ENCODE data around the gene SUMF1. TPM values are rescaled to one million over a fixed set of nuclear protein-coding genes. Genes with fewer than 3 reads are reported as not detected.
"Not testable (repeated sequence)": the region's sequence is repeated elsewhere in the genome, so short reads cannot be mapped to it uniquely, and the experiment has no call there.

The SUMF1 gene
- total RNA-seq, 1 experiment from 2014 or later = 11.6 TPM

- Histone ChIP-seq H3K27me3 (ENCODE audit: control insufficient read depth, insufficient read depth, low read length) (no peaks in the 10 kb centered on the region), H3K4me3 (ENCODE audit: insufficient read depth, low read depth, low read length) (no peak overlapping the region), H3K36me3 (replicated peaks; ENCODE audit: control insufficient read depth, insufficient read depth, low read length) (no peaks in the 10 kb centered on the region)
- DNase-seq = no peak
Measured at GRCh38 chr3:4458961-4459360, 8.1 kb downstream of the SUMF1 start.

DNA sequence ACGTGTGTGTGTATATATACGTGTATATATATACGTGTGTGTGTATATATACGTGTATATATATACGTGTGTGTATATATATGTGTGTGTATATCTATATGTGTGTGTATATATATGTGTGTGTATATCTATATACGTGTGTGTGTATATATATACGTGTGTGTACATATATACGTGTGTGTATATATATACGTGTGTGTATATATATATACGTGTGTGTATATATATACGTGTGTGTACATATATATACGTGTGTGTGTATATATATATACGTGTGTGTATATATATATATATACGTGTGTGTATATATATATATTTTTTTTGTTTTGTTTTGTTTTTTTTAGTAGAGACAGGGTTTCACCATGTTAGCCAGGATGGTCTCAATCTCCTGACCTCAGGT lies 10.3 kb downstream of the SUMF1 start:
- DNase-seq; H3K36me3 ChIP-seq (replicated peaks; ENCODE audit: control insufficient read depth, insufficient read depth, low read length); H3K4me3 ChIP-seq (ENCODE audit: insufficient read depth, low read depth, low read length); H3K27me3 ChIP-seq (ENCODE audit: control insufficient read depth, insufficient read depth, low read length): not testable (repeated sequence)

- Histone ChIP-seq H3K4me3 (ENCODE audit: insufficient read depth, low read depth, low read length) (no peak overlapping the region), H3K36me3 (replicated peaks; ENCODE audit: control insufficient read depth, insufficient read depth, low read length) (no peaks in the 10 kb centered on the region; the same call in 1 of the 2 replicates), H3K27me3 (ENCODE audit: control insufficient read depth, insufficient read depth, low read length) (no peaks in the 10 kb centered on the region)
- DNase-seq = no peak
Measured at GRCh38 chr3:4454142-4454541, 12.9 kb downstream of the SUMF1 start.

DNA sequence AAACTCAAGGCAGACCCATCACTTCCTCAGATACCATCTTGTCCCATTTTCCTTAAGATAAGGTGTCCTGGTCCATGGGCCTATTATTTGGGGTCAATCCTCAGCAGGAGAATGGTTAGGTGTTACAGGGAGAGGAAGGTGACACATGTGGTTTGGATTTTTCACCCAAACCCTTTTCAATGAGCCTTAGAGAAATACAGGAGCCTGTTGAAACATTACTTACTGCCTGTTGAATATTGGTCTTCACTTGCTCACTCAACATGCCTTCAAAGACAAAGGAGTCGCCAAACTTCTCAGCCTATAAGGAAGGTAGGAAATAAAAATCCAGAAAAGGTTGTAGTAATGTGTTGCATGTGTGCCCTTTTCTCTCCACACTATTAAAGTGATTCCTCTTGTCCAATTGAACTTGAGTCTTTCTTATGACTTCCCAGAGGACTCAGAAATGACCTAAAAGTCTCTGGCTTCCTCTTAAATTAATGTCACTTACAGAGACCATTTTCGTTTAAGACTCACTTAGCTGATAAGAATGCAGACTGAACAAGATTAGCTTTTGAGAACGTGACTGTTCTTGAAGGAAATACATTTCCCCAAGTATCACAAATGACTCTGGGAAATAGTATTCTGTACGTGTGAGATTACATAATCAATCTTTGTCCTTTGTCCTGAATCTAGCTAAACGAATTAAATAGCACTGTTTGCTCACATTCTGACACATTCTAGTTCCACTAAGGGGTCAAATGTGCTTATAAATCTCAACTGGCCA lies 17.8 kb downstream of the SUMF1 start:
- Histone ChIP-seq H3K27me3 (ENCODE audit: control insufficient read depth, insufficient read depth, low read length) (no peaks in the 10 kb centered on the region), H3K4me3 (ENCODE audit: insufficient read depth, low read depth, low read length) (no peak overlapping the region), H3K36me3 (replicated peaks; ENCODE audit: control insufficient read depth, insufficient read depth, low read length) (no peaks in the 10 kb centered on the region; the same call in 1 of the 2 replicates)
- no peak for DNase-seq

DNA sequence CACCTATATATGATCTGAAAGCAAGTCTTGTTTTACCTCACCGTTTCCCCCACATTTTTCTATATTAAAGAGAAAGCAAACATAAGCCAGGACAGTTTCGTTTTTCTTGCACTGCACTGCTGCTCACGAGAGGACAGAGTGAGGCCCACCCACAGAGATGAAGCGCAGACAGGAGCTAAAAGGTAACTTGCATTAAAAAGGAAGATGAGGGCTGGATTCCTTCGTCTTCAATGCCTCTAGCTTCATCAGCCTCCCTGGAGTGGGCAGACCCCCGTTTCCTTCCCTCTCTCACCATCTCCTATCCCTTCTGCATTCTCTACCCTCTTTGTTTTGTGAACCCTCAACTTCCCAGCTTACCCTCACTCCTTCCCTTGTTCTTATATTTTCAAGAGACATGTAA lies 18.9 kb downstream of the SUMF1 start:
- no peaks in the 10 kb centered on the region for H3K27me3 ChIP-seq (ENCODE audit: control insufficient read depth, insufficient read depth, low read length)
- H3K4me3 ChIP-seq (ENCODE audit: insufficient read depth, low read depth, low read length) = no peak overlapping the region
- peak; percentile 59 for DNase-seq
- H3K36me3 ChIP-seq (replicated peaks; ENCODE audit: control insufficient read depth, insufficient read depth, low read length) = no peaks in the 10 kb centered on the region; the same call in 1 of the 2 replicates

DNA sequence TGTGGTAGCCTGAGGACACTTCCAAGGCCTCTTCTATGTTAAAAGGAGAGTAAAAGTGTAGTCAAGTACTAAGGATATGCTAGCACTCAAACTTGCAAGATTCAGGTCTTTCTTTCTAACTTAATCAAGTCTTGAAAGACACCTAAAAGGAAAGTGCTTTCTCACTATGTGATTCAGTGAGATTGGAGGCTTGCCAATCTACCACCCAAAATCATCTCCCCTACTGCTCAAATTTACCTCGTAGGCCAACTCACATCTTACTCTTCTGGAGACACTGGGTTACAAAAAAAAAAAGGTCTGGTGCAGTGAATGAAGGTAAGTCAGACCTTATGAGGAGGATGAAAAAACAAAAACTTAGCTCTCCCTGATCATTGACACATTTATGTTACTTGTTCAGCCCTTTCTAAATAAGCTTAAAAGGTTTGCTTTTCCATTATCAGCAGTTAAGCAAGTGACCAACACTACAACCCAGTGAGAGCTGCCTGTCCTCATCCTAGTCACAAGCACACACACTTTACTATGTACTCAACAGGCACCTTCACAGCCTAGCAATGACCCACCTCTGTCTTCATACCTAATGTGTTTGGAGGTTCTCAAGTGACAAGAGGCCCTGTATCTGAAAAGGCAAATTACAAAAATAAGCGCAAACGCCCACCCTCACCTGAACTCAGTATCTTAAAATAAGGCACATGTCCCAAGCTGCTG lies 19.6 kb downstream of the SUMF1 start:
- DNase-seq = no peak
- Histone ChIP-seq H3K4me3 (ENCODE audit: insufficient read depth, low read depth, low read length) (no peak overlapping the region), H3K27me3 (ENCODE audit: control insufficient read depth, insufficient read depth, low read length) (no peaks in the 10 kb centered on the region), H3K36me3 (replicated peaks; ENCODE audit: control insufficient read depth, insufficient read depth, low read length) (no peaks in the 10 kb centered on the region)

DNA sequence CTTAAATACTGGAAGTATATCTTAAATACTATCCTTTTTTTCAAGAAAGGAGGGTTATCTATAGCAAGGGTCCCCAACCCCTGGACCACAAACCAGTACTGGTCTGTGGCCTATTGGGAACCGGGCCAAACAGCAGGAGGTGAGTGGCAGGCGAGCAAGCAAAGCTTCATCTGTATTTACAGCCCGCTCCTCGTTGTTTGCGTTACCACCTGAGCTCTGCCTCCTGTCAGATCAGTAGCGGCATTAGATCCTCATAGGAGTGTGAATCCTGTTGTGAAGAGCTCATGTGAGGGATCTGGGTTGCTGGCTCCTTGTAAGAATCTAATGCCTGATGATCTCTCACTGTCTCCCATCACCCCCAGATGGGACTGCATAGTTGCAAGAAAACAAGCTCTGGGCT lies 26.1 kb downstream of the SUMF1 start:
- Histone ChIP-seq H3K4me3 (ENCODE audit: insufficient read depth, low read depth, low read length) (no peak overlapping the region), H3K36me3 (replicated peaks; ENCODE audit: control insufficient read depth, insufficient read depth, low read length) (no peaks in the 10 kb centered on the region), H3K27me3 (ENCODE audit: control insufficient read depth, insufficient read depth, low read length) (no peaks in the 10 kb centered on the region)
- DNase-seq = no peak

- no peaks in the 10 kb centered on the region for H3K27me3 ChIP-seq (ENCODE audit: control insufficient read depth, insufficient read depth, low read length)
- no peaks in the 10 kb centered on the region for H3K36me3 ChIP-seq (replicated peaks; ENCODE audit: control insufficient read depth, insufficient read depth, low read length)
- H3K4me3 ChIP-seq (ENCODE audit: insufficient read depth, low read depth, low read length) = no peak overlapping the region
- no peak for DNase-seq
Measured at GRCh38 chr3:4438296-4438695, 28.8 kb downstream of the SUMF1 start.

DNA sequence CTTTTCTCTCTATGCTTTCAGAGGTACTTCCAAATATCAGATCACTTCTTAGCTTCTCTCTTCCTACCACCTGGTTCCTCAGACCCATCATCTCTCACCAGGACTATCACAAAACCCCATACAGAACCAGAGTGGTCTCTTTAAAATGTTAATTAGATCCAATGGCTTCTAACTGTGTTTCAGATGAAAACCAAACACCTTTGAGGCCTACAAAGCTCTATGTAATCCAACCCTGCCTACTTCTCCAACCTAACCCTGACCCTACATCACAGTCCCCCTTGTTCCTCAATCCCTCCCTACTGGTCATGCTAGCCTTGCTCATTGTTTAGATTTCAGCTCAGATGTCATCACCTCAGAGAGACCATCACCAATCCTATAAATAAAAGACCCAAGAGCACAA lies 34.8 kb downstream of the SUMF1 start:
- Histone ChIP-seq H3K27me3 (ENCODE audit: control insufficient read depth, insufficient read depth, low read length) (peaks cover 2% of the 10 kb centered on the region; the same call in 1 of the 2 replicates), H3K4me3 (ENCODE audit: insufficient read depth, low read depth, low read length) (no peak overlapping the region)
- DNase-seq = no peak

DNA sequence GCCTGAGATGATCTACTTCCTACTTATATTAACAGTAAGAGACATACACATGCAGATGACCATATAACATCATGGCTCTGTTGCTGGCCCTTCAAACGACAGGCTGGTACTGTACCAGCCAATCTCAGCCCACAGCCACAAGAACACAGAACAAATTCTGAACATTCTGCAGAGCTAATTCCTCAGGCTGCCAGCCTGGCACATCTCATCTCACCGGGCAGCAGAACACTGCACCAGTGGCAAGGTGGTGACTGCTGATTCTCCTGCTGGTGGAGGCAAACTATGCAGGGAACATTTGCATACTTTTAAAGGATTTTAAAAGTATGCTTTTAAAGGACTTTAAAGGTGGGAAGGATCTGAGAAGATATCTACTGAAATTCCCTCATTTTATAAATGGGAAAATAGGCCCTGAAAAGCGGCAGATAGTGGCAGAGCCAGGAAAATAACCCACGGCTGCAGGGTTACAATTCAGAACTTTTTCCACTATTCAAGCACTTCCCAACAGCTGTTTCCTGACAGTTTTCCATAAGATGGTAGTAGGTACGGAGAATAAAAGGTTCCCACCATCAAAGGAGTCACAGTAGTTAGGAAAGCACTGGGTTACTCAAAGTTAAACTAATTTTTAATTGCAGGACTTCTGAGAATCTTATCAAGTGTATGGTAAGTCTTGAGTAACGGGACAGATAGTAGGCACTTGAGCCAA lies 37.3 kb downstream of the SUMF1 start:
- DNase-seq = no peak
- H3K27me3 ChIP-seq (ENCODE audit: control insufficient read depth, insufficient read depth, low read length) = peaks cover 2% of the 10 kb centered on the region; the same call in 1 of the 2 replicates
- no peak overlapping the region for H3K4me3 ChIP-seq (ENCODE audit: insufficient read depth, low read depth, low read length)
- no peaks in the 10 kb centered on the region for H3K36me3 ChIP-seq (replicated peaks; ENCODE audit: control insufficient read depth, insufficient read depth, low read length)

More for the DNA sequence above, 34.8 kb downstream of the SUMF1 start:
- no peaks in the 10 kb centered on the region for H3K36me3 ChIP-seq (replicated peaks; ENCODE audit: control insufficient read depth, insufficient read depth, low read length)

- H3K27me3 ChIP-seq (ENCODE audit: control insufficient read depth, insufficient read depth, low read length) = peaks cover 2% of the 10 kb centered on the region; the same call in 1 of the 2 replicates
- no peaks in the 10 kb centered on the region for H3K36me3 ChIP-seq (replicated peaks; ENCODE audit: control insufficient read depth, insufficient read depth, low read length)
- no peak overlapping the region for H3K4me3 ChIP-seq (ENCODE audit: insufficient read depth, low read depth, low read length)
- DNase-seq = no peak
Measured at GRCh38 chr3:4426782-4427344, 40.2 kb downstream of the SUMF1 start.

GRCh38 chr3:4426261-4426781 lies 40.7 kb downstream of the SUMF1 start:
- Histone ChIP-seq H3K36me3 (replicated peaks; ENCODE audit: control insufficient read depth, insufficient read depth, low read length) (no peaks in the 10 kb centered on the region), H3K27me3 (ENCODE audit: control insufficient read depth, insufficient read depth, low read length) (no peaks in the 10 kb centered on the region; the same call in 1 of the 2 replicates), H3K4me3 (ENCODE audit: insufficient read depth, low read depth, low read length) (no peak overlapping the region)
- DNase-seq = no peak

GRCh38 chr3:4425707-4426106 lies 41.4 kb downstream of the SUMF1 start:
- Histone ChIP-seq H3K4me3 (ENCODE audit: insufficient read depth, low read depth, low read length) (no peak overlapping the region), H3K27me3 (ENCODE audit: control insufficient read depth, insufficient read depth, low read length) (no peaks in the 10 kb centered on the region), H3K36me3 (replicated peaks; ENCODE audit: control insufficient read depth, insufficient read depth, low read length) (no peaks in the 10 kb centered on the region)
- no peak for DNase-seq

- no peak for DNase-seq
- Histone ChIP-seq H3K27me3 (ENCODE audit: control insufficient read depth, insufficient read depth, low read length) (no peaks in the 10 kb centered on the region), H3K4me3 (ENCODE audit: insufficient read depth, low read depth, low read length) (no peak overlapping the region), H3K36me3 (replicated peaks; ENCODE audit: control insufficient read depth, insufficient read depth, low read length) (no peaks in the 10 kb centered on the region)
Measured at GRCh38 chr3:4425055-4425454, 42.0 kb downstream of the SUMF1 start.

Measured in H7 (cell line).